Naive thymus-derived CD4-positive, alpha-beta T cell (primary cell): ENCODE measurements around the gene SCIN. TPM values are rescaled to one million over a fixed set of nuclear protein-coding genes. Genes with fewer than 3 reads are reported as not detected.

Experiments used
- ATAC-seq: fragments of 150-1000 bp; cut with Tn5 transposase; 2 replicates; pipeline ENCODE4 v1.10.0; 2021; ENCODE audit warnings: mild to moderate bottlenecking, moderate library complexity
- CTCF ChIA-PET: fragments of 350-600 bp; sonication (Branson Sonifier 250); formaldehyde crosslinking; loops from one replicate; lab custom pipeline; 2021; ENCODE audit warnings: antibody characterized with exemption; lab: Charles Lee
- POLR2A ChIA-PET: fragments of 350-600 bp; sonication (Branson Sonifier 250); formaldehyde crosslinking; loops from one replicate; lab custom pipeline; 2021; ENCODE audit warnings: antibody characterized with exemption, inconsistent platforms; lab: Charles Lee
- DNase-seq, 9 donors: peaks; one replicate each; pipeline versions ENCODE4 v3.0.0 to v3.0.0-alpha.2; 2020 to 2022; ENCODE audit warnings: mixed read lengths in 1 of 9
- H3K27ac ChIP-seq: one replicate; pipeline ENCODE4 v1.7.0; 2013; ENCODE audit warnings: mild to moderate bottlenecking, low read depth, low read length, moderate library complexity
- H3K27me3 ChIP-seq, 2 donors: one replicate each; pipeline ENCODE4 v1.7.0; 2013; ENCODE audit warnings: low read length in 2 of 2, mild to moderate bottlenecking in 2 of 2, moderate library complexity in 2 of 2; ENCODE audit not compliant: control insufficient read depth in 2 of 2, insufficient read depth in 2 of 2
- H3K36me3 ChIP-seq, 3 experiments: 1 replicate in 2 of 3; 2 replicates in 1 of 3; pipeline ENCODE4 v1.7.0; 2013; ENCODE audit warnings: low read length in 3 of 3, mild to moderate bottlenecking in 3 of 3, moderate library complexity in 1 of 3; ENCODE audit not compliant: insufficient read depth in 3 of 3, control insufficient read depth in 2 of 3
- H3K4me1 ChIP-seq, 2 donors: one replicate each; pipeline ENCODE4 v1.7.0; 2013; ENCODE audit warnings: low read length in 2 of 2, mild to moderate bottlenecking in 2 of 2, moderate library complexity in 1 of 2; ENCODE audit not compliant: control insufficient read depth in 2 of 2, insufficient read depth in 2 of 2
- H3K4me3 ChIP-seq: 2 replicates; pipeline ENCODE4 v1.7.0; 2013; ENCODE audit warnings: mild to moderate bottlenecking, low read length
- H3K9me3 ChIP-seq, 3 experiments: 1 replicate in 2 of 3; 2 replicates in 1 of 3; pipeline ENCODE4 v1.7.0; 2013; ENCODE audit warnings: low read length in 3 of 3; ENCODE audit not compliant: control insufficient read depth in 2 of 3
- H3K27ac Mint-ChIP-seq, 9 donors: one replicate each; pipeline ENCODE4 v1.8.0; 2020 to 2022; ENCODE audit warnings: mixed read lengths in 9 of 9, mild to moderate bottlenecking in 8 of 9, moderate library complexity in 5 of 9, inconsistent platforms in 2 of 9
- H3K27me3 Mint-ChIP-seq, 5 donors: one replicate each; pipeline ENCODE4 v1.8.0; 2021 to 2022; ENCODE audit warnings: mixed read lengths in 5 of 5, mild to moderate bottlenecking in 1 of 5
- H3K36me3 Mint-ChIP-seq, 5 donors: one replicate each; pipeline ENCODE4 v1.8.0; 2020 to 2022; ENCODE audit warnings: mixed read lengths in 5 of 5, mild to moderate bottlenecking in 3 of 5, inconsistent platforms in 1 of 5
- H3K4me1 Mint-ChIP-seq, 7 donors: one replicate each; pipeline ENCODE4 v1.8.0; 2020 to 2022; ENCODE audit warnings: mixed read lengths in 7 of 7, mild to moderate bottlenecking in 3 of 7, inconsistent platforms in 1 of 7
- H3K4me3 Mint-ChIP-seq, 10 donors: one replicate each; pipeline ENCODE4 v1.8.0; 2020 to 2022; ENCODE audit warnings: mild to moderate bottlenecking in 10 of 10, mixed read lengths in 10 of 10, moderate library complexity in 6 of 10, inconsistent platforms in 2 of 10
- H3K9me3 Mint-ChIP-seq, 11 donors: one replicate each; pipeline ENCODE4 v1.8.0; 2020 to 2022; ENCODE audit warnings: mixed read lengths in 11 of 11, mild to moderate bottlenecking in 4 of 11, inconsistent platforms in 1 of 11, moderate library complexity in 1 of 11
- intact Hi-C, 2 donors: fragments of 100-400 bp; cut with micrococcal nuclease; formaldehyde crosslinking; loops; one replicate each; pipeline ENCODE4 v1.15.1; 2023
- polyA plus RNA-seq, 2 donors: library from polyadenylated mRNA; unstranded; fragments of 300-500 nt; fragmentation: Illumina TruSeq; gene quantifications; one replicate each; pipeline ENCODE4 v1.2.3, GENCODE V29; 2021
- total RNA-seq, 6 experiments: library from RNA in 5 of 6; stranded (reverse) in 5 of 6; gene quantifications; 1 replicate in 5 of 6; 2 replicates in 1 of 6; pipeline ENCODE4 v1.2.3 and lab custom pipeline; 2021 to 2026

SCIN gene
- total and polyA plus RNA-seq, 7 experiments from 2014 or later, result 0.16 to 0.95 (median 0.35) TPM; not detected in 3

GRCh38 chr7:12646139-12646538, 75.6 kb downstream of the SCIN start:
- Histone ChIP-seq H3K36me3 (no peaks in the 10 kb centered on the region), H3K4me3 (no peak overlapping the region), H3K9me3 (no peaks in the 10 kb centered on the region), H3K4me1 (no peaks in the 10 kb centered on the region), H3K27ac (no peak overlapping the region), H3K27me3 (no peaks in the 10 kb centered on the region)
- ATAC-seq, result no peak
- peaks cover 0 to 2% (median 0%) of the 10 kb centered on the region in 5 donors for H3K27me3 Mint-ChIP-seq
- H3K4me1 Mint-ChIP-seq, result no peaks in the 10 kb centered on the region
- ChIA-PET POLR2A (no interaction called here), CTCF (interaction anchor here (0.7 kb wide), 1 partner anchor 13 kb away, joined by 3 read pairs; no protein-coding TSS in a partner anchor)
- no peak overlapping the region for H3K27ac Mint-ChIP-seq
- H3K4me3 Mint-ChIP-seq, result no peak overlapping the region
- intact Hi-C loops, result no loop called here
- no peaks in the 10 kb centered on the region for H3K36me3 Mint-ChIP-seq
- DNase-seq, result no peak
- no peaks in the 10 kb centered on the region for H3K9me3 Mint-ChIP-seq

GRCh38 chr7:12647364-12648219, 77.1 kb downstream of the SCIN start:
- H3K9me3 ChIP-seq, result no peaks in the 10 kb centered on the region
- CTCF ChIA-PET, result no interaction called here
- no peaks in the 10 kb centered on the region for H3K36me3 Mint-ChIP-seq

GRCh38 chr7:12648704-12649261, 78.3 kb downstream of the SCIN start:
- ATAC-seq (no peak), DNase-seq (no peak)
- no peaks in the 10 kb centered on the region for H3K9me3 Mint-ChIP-seq
- ChIA-PET CTCF (interaction anchor here (0.7 kb wide), 1 partner anchor 13 kb away, joined by 4 read pairs; no protein-coding TSS in a partner anchor), POLR2A (no interaction called here)
- H3K27me3 Mint-ChIP-seq, result peaks cover 0 to 3% (median 0%) of the 10 kb centered on the region in 5 donors
- H3K36me3 Mint-ChIP-seq, result no peaks in the 10 kb centered on the region
- no peaks in the 10 kb centered on the region for H3K9me3 ChIP-seq
- H3K27me3 ChIP-seq, result no peaks in the 10 kb centered on the region
- no peak overlapping the region for H3K27ac Mint-ChIP-seq
- no peaks in the 10 kb centered on the region for H3K4me1 Mint-ChIP-seq
- H3K4me1 ChIP-seq, result no peaks in the 10 kb centered on the region
- H3K4me3 Mint-ChIP-seq, result no peak overlapping the region
- intact Hi-C loops, result no loop called here
- H3K27ac ChIP-seq, result no peak overlapping the region
- no peak overlapping the region for H3K4me3 ChIP-seq
- no peaks in the 10 kb centered on the region for H3K36me3 ChIP-seq

More at GRCh38 chr7:12647364-12648219, 77.1 kb downstream of the SCIN start:
- Histone ChIP-seq H3K4me3 (no peak overlapping the region), H3K27ac (no peak overlapping the region), H3K4me1 (no peaks in the 10 kb centered on the region), H3K27me3 (no peaks in the 10 kb centered on the region), H3K36me3 (no peaks in the 10 kb centered on the region)
- Mint-ChIP-seq H3K4me1 (no peaks in the 10 kb centered on the region), H3K27me3 (peaks cover 0 to 3% (median 0%) of the 10 kb centered on the region in 5 donors), H3K4me3 (no peak overlapping the region), H3K27ac (no peak overlapping the region), H3K9me3 (no peaks in the 10 kb centered on the region)
- DNase-seq, result no peak
- no peak for ATAC-seq
- intact Hi-C loops, result no loop called here
- POLR2A ChIA-PET, result interaction anchor here (0.7 kb wide), 1 partner anchor 39 kb away, joined by 3 read pairs; the partner anchor contains the start of gene ARL4A

- intact Hi-C loops, result no loop called here
- POLR2A ChIA-PET, result no interaction called here
- Mint-ChIP-seq H3K4me1 (no peaks in the 10 kb centered on the region), H3K9me3 (no peaks in the 10 kb centered on the region), H3K27me3 (peaks cover 0 to 3% (median 0%) of the 10 kb centered on the region in 5 donors), H3K4me3 (no peak overlapping the region), H3K36me3 (no peaks in the 10 kb centered on the region), H3K27ac (no peak overlapping the region)
- Histone ChIP-seq H3K27me3 (no peaks in the 10 kb centered on the region), H3K36me3 (no peaks in the 10 kb centered on the region), H3K27ac (no peak overlapping the region), H3K9me3 (no peaks in the 10 kb centered on the region), H3K4me1 (no peaks in the 10 kb centered on the region), H3K4me3 (no peak overlapping the region)
- ATAC-seq (no peak), DNase-seq (no peak)
- CTCF ChIA-PET, result interaction anchor here (0.7 kb wide), 1 partner anchor 14 kb away, joined by 4 read pairs; no protein-coding TSS in a partner anchor
Observed at GRCh38 chr7:12649348-12649747, 78.8 kb downstream of the SCIN start.

GRCh38 chr7:12650080-12650479, 79.6 kb downstream of the SCIN start:
- H3K27ac ChIP-seq, result no peak overlapping the region

GRCh38 chr7:12653110-12653509, 82.6 kb downstream of the SCIN start:
- Histone ChIP-seq H3K27me3 (no peaks in the 10 kb centered on the region), H3K4me3 (no peak overlapping the region), H3K27ac (no peak overlapping the region), H3K9me3 (no peaks in the 10 kb centered on the region), H3K36me3 (no peaks in the 10 kb centered on the region), H3K4me1 (no peaks in the 10 kb centered on the region)
- ATAC-seq, result no peak
- Mint-ChIP-seq H3K27ac (no peak overlapping the region), H3K9me3 (no peaks in the 10 kb centered on the region), H3K27me3 (peaks cover 0 to 2% (median 0%) of the 10 kb centered on the region in 5 donors), H3K36me3 (no peaks in the 10 kb centered on the region), H3K4me3 (no peak overlapping the region), H3K4me1 (no peaks in the 10 kb centered on the region)
- DNase-seq, result no peak
- ChIA-PET CTCF (no interaction called here), POLR2A (no interaction called here)
- intact Hi-C loops, result no loop called here

More at GRCh38 chr7:12650080-12650479, 79.6 kb downstream of the SCIN start:
- no peaks in the 10 kb centered on the region for H3K36me3 Mint-ChIP-seq
- Histone ChIP-seq H3K36me3 (no peaks in the 10 kb centered on the region), H3K9me3 (no peaks in the 10 kb centered on the region), H3K27me3 (no peaks in the 10 kb centered on the region), H3K4me3 (no peak overlapping the region), H3K4me1 (no peaks in the 10 kb centered on the region)
- no peaks in the 10 kb centered on the region for H3K4me1 Mint-ChIP-seq
- intact Hi-C loops, result no loop called here
- ATAC-seq, result no peak
- POLR2A ChIA-PET, result no interaction called here
- H3K27ac Mint-ChIP-seq, result no peak overlapping the region
- no peak overlapping the region for H3K4me3 Mint-ChIP-seq
- no peak for DNase-seq
- no peaks in the 10 kb centered on the region for H3K9me3 Mint-ChIP-seq
- CTCF ChIA-PET, result no interaction called here
- H3K27me3 Mint-ChIP-seq, result peaks cover 0 to 3% (median 0%) of the 10 kb centered on the region in 5 donors
